GM21723 (cell line): Measurements from ENCODE around the gene FUOM.
A peak's percentile ranks its signal among the peaks of the same experiment; 100 is the strongest.
"Not testable (repeated sequence)": the region's sequence is repeated elsewhere in the genome, so short reads cannot be mapped to it uniquely, and the experiment has no call there.

Source experiments
- ATAC-seq: cut with Tn5 transposase; IDR thresholded peaks from one replicate; pipeline ENCODE4 v1.9.1; 2021; ENCODE audit warnings: mild to moderate bottlenecking, moderate library complexity; ENCODE audit not compliant: unreplicated experiment

Gene FUOM

DNA sequence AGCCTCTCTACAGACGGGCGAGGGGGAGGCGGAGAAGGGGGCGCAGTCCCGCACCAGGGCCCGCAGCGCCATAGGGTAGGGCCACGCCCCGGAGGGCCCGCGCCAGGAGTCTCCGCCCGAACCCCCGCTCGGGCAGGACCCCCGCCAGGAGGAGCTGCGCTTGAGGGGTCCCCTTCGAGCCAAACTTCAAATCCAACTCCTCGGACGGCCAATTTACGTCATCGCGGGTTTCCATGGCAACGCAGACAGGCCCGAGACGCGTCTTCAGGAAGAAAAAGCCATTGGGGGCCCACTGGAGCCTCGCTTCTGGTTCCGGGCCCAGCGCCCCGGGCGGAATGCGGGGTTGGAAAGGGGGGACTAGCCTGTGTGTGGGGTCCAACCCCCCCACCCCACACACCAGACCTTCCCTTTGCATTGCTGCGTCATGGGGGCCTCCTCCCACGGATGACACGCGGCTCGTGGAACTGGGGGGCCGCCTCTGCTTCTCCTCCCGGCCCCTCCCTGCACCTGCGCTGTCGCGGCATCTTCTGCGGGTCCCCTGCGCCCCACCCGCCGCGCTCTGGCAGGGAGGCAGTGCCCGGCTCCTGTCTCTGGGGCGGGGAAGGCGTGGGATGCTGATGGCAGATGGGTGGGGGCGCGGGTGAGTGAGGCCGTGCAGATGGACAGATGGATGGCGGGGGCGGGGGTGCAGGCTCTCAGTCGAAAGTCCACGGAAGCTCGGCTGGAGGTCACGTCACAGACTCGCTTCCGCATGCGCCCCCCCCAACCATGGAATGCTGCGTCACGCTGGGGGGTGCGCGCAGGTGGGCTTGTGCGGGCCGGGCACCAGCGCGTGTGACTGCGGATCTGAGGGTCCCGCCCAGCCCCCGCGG is 22.3 kb downstream of the FUOM start:
- ATAC-seq = peak; percentile 55

DNA sequence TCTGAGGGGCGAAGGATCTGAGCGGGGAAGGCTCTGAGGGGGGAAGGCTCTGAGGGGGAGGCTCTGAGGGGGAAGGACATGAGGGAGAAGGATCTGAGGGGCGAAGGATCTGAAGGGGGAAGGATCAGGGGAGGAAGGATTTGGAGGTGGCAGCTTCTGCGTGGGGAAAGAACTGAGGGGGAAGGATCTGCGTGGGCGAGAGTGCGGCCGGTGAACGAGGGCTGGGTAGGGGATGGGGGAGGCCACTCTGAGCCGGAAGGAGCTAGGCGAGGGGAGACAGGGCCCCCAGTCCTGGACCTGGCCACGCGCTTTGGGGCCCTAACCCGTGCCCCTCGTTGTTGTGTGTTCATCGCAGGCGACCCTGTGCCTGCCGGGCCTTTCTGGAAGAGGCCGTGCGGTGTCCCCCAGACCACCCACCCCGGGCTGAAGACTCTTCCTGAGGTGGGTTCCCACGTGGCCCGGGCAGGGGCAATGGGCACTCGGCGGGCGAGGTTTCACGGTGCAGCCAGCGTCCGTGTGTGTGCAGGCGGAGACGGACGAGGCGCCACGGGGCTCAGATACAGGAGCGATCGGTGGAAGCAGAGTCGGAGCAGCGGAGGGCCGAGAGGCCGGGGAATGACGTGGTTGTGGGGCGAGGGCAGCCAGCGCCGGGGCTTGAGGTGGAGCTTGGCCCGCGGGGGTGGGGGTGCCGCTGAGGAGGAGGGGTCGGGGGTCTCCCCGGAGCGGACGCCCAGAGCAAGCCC is 23.1 kb downstream of the FUOM start:
- peak; percentile 48 for ATAC-seq

DNA sequence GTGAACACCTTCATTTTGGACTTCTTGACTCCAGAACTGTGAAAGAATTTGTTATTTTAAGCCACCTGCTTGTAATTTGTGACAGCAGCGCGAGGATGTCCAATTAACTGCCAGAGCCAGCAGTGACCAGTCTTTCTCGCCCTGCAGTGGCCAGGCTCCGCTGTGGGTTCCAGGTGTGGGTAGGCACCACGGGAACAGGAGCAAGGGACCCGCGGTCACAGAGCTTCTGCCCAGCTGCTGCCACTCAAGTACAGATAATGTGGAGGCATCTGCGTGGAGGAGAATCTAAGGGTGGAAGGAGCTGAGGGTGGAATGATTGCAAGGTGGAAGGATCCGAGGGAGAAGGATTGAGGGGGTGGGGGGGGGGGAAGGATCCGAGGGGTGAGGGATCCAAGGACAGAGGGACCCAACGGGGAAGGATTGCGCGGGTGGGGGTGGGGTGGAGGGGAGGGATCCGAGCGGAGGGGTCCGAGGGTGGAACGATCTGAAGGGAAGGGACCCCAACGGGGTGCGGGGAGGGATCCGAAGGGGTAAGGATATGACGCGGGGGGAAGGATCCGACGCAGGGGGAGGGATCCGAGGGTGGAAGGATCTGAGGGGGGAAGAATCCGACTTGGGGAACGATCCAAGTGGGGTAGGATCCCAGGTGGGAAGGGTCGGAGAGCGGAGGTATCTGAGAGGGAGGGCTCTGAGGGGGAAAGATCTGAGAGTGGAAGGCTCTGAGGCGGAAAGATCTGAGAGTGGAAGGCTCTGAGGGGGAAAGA is 24.7 kb downstream of the FUOM start:
- no peak for ATAC-seq

DNA sequence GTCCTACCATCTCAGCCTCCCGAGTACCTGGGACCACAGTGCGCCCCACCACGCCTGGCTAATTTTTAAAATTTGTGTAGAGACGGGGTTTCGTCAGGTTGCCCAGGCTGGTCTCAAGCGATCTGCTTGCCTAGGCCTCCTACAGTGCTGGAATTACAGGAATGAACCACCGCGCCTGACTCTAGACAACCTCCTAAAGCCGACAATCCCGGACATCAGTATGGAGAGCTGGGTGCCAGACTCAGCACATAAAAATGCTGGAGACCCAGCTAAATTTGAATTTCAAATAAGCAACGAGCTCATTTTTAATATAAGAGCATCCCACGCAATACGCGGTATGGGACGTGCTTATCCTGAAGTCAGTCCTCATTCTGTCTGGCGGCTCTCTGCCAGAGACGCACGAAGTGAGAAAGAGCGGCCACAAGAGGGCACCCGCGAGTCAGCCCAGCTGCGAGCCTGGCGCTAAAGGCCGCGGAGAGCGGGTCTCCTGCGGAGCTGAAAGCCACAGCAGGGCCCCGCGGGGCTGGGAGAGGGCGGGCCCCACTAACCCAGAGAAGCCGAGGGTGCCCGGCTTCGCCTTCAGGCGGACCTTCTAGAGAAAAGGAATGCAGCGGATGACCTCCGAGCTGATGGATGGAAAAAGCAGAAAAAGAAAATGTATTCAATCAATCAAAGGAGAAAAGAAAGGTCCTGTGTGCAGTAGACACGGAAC is 28.2 kb downstream of the FUOM start:
- peak; percentile 91 for ATAC-seq

DNA sequence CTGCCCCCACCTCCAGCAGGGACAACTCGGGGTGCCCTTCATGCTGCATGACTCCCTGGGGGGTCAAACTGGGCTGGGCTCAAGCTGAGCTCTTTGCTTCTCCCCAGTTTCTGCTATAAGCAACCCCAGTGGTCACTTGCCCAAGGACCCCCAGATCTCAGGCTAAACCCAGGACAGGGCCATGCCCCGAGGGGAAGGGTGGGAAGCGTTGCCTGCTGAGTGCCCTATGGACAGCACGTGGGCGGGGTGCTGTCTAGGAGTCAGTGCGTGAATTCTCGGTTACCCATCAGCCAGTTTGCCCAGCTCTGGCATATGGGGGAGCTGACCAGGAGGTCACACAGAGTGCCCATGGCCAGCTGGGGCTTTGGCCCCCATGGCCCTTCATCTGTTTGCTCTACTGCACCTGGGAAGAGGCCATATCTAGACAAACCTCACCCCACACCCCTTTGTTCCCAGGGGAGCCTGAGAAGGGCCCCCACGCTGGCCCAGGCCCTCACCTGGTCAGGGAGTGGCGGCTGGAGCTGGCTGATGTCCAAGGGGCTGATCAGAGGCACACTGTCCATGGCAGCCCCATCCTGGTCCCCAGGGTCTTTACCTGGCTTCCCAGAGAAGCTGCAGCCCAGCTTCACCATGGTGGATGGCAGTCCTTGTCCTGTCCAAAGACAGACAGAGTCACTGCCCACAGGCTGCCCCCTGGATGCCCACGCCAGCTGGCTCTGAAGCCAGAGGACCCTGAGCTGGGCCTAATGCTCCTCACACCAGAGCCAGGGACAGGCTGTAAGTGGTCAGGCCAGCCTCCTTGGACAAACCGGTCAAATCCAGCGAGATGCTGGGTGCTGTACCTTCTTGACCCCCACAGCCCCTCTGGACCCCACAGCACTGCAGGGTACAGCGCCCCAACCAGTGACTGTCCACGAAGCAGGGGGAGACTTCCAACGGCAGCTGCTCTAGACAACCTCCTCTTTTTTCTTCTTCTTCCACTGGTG is 29.2 kb downstream of the FUOM start:
- no peak for ATAC-seq

DNA sequence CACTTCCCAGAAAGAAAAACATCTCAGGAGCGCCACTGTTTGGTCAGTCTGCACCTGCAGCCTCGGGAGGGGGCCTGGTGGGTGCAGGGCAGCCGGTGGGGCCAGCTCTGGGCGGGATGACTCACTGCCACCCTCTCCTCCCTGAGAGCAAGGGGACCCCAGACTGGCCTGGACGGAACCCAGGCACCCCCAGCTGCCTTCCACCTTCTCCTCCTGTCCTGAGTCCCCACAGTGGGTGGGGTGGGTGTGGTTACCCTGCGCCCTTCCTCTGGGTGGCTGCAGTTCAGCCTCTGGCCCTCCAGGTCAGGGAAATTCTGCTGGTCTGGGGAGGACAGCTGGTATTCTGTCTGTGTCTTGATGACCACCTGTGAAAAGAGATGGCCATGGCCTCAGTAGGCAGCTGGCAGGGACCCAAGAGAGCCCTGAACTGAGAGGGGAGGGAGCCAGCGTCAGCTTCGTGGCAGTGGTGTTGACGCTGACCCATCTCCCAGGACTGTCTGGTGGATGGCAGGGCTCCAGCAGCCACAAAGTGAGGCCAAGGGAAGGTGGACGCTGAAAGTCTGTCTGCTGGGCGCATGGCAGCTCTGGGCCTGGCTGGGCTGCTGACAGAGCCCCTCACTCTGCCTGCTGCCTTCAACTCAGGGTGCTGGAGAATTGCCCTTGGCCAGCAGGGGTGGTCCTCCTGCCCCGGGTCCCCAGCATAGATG is 30.0 kb downstream of the FUOM start:
- ATAC-seq = no peak

DNA sequence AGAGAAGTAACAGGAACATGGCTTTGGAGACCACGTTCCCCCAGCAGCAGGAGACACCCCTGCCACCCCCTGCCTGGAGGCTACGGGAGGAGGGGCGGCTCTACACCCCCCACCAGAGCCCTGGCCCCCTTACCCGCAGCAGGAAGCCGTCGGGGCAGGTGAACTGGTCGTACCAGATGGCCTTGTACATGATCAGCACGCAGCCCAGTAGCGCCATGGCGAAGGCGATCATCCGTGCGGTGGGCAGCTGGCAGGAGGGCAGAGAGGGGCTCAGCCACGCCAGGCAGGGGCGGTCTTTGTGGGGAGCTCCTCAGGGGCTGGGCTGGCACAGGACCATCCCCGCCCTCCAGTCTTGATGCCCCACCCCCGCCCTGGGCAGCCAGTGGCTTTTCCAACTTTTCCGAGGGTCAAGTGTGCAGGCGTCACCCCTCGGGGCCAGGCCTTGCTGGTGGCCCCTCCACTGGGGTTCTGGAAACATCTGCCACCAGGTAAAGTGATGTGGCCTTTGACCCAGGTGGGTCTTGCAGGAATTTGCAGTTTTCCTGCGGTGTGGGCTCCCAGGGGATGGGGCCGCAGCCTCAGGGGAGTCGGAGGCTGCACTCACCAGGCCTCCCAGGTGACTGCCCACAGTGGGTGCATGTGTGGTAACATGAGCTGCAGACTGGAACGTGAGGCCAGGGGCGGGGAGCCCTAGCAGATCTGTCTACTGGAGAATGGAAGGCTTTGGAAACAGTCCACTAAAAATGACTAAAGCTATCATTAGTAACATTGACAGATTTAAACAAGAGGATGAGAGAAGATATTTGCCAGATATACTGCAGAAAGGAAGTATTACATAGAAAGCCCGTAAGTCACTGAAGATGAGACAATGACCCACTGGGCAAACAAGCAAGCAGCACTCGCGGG is 30.8 kb downstream of the FUOM start:
- ATAC-seq = no peak

DNA sequence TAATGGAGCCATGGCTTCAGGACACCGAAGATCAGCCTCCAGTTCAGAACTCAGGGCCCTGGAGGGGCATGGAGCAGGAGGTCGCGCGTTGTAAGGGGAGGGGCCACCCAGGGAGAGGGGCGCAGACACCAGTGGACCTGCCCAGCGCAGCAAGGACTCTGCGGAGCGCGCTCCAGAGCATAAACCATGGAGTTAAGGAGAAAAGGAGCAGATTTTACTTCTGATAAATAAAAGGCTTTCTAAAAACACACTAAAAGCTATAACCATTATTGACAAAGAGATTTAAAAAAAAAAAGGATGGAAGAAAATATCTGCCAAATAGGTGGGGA is 31.6 kb downstream of the FUOM start:
- no peak for ATAC-seq

DNA sequence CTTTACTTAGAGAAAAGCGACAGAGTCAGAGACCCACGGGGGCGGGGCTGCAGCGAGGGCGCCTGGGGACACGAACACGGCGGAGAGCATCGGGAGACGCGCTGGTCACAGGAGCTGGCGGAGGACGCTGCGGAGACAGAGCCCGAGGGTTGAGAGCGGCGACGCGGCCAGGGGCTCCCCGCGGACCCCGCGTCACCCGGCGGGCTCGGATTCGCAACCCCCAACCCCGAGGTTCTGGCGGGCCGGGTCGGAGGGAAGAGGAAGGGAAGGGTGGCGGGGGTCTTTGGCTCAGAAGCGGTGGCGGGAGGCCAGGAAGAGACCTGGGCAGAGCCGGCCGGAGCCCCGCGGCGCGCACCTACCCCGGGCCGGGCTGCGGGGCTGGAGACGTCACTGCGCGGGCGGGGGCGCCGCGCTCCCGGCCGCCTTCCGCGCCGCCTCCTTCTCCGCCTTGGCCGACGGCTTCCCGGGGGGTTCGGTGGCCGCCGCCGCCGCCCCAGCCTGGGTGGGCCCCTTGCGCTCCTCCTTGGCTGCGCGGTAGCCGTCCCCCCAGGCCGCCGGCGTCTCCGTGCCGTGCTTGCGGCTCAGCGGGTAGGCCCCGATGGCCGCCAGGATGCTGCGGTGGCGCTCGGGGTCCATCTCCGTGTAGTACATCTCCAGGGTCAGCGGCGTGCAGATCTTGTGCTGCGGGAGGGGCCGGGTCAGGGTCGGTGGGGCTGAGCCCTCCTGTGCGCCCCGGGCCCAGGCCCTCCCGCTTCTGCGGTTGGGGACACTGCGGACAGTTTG is 32.2 kb downstream of the FUOM start:
- ATAC-seq = no peak

DNA sequence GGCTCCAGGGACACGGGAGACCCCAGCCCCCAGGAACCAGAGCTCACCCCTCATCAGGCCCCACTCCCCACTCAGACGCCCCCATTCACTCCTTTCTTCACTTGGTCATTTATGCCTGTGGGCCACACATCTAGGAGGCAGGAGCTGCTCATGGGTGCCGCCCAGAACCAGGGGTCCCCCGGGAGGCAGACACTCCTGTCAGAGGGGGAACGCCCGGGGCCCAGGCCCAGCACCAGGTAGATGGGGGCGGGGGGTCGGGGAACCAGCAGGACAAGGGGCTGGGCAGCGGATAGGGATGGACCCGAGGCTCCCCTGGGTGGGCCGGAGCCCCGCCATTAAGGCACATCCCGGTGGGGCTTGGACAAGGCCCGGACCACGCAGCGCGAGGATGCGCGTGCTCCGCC is 33.0 kb downstream of the FUOM start:
- ATAC-seq = no peak

DNA sequence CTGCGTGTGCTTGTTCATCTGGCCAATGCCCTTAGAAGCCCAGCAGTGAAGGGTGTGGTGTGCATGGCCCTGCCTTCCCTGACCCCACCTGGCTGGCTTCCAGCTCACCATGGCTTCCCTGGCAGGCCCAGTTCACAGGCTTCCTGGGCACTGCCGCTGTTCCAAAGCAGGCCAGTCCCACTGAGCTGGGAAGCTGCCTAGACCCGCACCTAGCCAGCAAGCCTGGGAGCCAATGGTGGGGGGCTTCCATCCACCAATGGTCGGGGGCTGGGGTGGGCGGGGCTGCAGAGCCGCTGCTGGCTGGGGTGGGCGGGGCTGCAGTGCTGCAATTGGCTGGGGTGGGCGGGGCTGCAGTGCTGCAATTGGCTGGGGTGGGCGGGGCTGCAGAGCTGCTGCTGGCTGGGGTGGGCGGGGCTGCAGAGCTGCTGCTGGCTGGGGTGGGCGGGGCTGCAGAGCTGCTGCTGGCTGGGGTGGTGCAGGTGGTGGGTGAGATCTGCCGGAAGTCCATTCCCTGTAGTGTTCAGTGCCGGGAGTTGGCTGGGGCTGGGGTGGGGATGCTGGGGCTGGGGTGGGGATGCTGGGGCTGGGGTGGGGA is 33.5 kb downstream of the FUOM start:
- ATAC-seq = no peak

DNA sequence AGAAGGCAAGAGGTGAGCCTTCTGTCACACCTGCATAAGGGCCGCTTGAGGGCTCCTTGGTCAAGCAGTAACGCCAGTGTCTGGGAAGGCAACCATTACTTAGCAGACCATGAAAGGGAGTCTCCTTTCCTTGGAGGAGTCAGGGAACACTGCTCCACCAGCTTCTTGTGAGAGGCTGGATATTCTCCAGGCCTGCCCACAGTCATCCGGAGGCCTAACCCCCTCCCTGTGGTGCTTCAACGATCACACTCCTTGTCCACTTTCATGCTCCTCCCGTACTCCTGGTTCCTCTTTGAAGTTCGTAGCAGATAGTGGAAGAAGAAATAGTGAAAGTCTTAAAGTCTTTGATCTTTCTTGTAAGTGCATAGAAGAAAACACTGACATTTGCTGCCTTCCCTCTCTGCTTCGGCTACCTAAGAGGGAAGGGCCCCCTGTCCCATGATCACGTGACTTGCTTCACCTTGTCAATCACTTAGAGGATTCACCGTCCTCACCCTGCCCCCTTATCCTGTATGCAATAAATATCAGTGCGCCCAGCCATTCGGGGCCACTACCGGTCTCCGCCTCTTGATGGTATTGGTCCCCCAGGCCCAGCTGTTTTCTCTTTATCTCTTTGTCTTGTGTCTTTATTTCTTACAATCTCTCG is 35.6 kb downstream of the FUOM start:
- ATAC-seq = not testable (repeated sequence)

DNA sequence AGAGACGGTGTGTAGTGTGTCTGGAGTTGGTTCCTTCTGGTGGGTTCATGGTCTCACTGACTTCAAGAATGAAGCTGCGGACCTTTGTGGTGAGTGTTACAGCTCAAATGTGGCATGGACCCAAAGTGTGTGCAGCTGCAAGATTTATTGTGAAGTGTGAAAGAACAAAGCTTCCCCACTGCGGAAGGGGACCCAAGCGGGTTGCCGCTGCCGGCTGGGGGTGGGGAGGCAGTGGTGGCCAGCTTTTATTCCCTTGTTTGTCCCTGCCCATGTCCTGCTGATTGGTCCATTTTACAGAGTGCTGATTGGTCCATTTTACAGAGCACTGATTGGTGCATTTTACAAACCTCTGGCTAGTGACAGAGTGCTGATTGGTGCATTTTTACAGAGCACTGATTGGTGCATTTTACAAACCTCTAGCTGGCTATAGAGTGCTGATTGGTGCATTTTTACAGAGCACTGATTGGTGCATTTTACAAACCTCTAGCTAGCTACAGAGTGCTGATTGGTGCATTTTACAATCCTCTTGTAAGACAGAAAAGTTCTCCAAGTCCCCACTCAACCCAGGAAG is 36.9 kb downstream of the FUOM start:
- ATAC-seq = not testable (repeated sequence)

DNA sequence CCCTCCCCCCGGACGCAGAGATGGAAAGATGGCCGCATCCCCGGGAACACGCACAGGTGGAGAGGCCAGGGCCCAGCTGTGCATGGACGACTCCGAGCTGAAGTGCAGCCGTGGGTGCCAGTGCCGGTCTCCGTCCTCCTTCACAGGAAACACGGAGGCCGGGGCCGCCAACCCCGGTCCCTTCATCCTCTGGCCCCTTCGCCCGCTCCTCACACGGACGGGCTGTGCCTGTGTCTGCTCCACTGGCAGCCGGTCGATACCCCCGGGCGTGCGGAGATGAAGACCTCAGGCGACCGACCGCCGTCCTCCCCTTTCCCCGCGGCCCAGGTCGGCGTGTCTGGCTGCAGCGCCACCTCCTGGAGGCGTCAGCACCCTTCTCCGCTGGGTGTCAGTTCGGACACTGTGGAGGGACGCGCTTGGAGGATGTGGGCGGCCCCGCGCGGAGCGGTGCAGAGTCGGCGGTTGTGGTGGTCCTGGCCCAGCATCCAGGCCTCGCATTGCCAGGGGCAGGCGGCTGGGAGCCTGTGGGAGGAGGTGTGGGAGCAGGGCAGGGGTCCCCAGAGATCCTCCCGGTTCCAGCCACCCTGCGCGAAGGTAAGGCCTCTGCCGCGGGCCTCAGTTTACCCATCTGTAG is 39.2 kb downstream of the FUOM start:
- ATAC-seq = peak; percentile 93

DNA sequence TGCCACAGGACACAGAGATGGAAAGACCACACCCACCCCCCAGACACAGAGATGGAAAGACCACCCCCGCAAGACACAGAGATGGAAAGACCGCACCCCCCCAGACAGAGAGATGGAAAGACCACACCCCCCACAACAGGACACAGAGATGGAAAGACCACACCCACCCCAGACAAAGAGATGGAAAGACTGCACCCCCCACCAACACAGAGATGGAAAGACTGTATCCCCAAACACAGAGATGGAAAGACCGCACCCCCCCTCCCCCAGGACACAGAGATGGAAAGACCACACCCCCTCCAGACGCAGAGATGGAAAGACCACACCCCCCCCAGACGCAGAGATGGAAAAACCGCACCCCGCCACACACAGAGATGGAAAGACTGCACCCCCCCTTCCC is 41.1 kb downstream of the FUOM start:
- ATAC-seq = no peak

DNA sequence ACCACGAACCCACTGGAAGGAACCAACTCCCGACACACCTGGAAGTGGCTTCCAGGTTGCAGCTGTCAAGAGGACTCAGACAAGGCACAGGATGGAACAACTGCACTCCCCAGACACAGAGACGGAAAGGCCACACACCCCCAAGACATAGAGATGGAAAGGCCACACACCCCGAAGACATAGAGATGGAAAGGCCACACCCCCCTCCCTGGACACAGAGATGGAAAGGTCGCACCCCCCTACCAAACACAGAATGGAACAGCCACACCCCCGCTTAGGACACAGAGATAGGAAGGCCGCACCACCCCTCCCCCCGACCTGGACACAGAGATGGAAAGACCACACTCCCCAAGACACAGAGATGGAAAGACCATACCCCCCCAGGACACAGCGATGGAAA is 41.6 kb downstream of the FUOM start:
- ATAC-seq = no peak
